Upper lobe of right lung (tissue), 1 donor: ENCODE results near the gene ASTN2. TPM values are rescaled to one million over a fixed set of nuclear protein-coding genes. Genes with fewer than 3 reads are reported as not detected.

ENCODE experiments used
- ATAC-seq: fragments of 200-7000 bp; cut with Tn5 transposase; one replicate; pipeline ENCODE4 v1.9.1; 2020; ENCODE audit warnings: mild to moderate bottlenecking, moderate library complexity
- DNase-seq: peaks from one replicate; pipeline ENCODE4 v3.0.0-alpha.2; 2020
- H3K27ac ChIP-seq: fragments of 200-600 bp; one replicate; pipeline ENCODE4 v1.8.0; 2022
- H3K27me3 ChIP-seq: fragments of 200-600 bp; one replicate; pipeline ENCODE4 v1.8.0; 2022; ENCODE audit warnings: mild to moderate bottlenecking
- H3K36me3 ChIP-seq: fragments of 200-600 bp; one replicate; pipeline ENCODE4 v1.8.0; 2022
- H3K4me1 ChIP-seq: fragments of 200-600 bp; one replicate; pipeline ENCODE4 v1.8.0; 2022
- H3K4me3 ChIP-seq: fragments of 200-600 bp; one replicate; pipeline ENCODE4 v1.8.0; 2022; ENCODE audit warnings: mild to moderate bottlenecking
- H3K9me3 ChIP-seq: fragments of 200-600 bp; one replicate; pipeline ENCODE4 v1.8.0; 2022
- intact Hi-C: fragments of 100-400 bp; cut with DNase I; formaldehyde crosslinking; loops from one replicate; pipeline ENCODE4 v1.11.0; 2022
- total RNA-seq: library from RNA; stranded (reverse); fragmentation: NEBNext Ultra II Directional; extraction: Animal tissue kit (Norgen Biotek cat#: 25700); gene quantifications from one replicate; pipeline ENCODE4 v1.2.1, GENCODE V29; 2021
- TF ChIP-seq, protein P1 (sequence below): fragments of 200-600 bp; IDR thresholded peaks from one replicate; pipeline ENCODE4 v1.8.0; 2022; ENCODE audit warnings: antibody characterized with exemption
- donor health status: DM: no; HTN: yes; CAD: no; lungs with severe emphysema.

The ASTN2 gene
- total RNA-seq, 1 donor from 2014 or later = 3.8 TPM

DNA sequence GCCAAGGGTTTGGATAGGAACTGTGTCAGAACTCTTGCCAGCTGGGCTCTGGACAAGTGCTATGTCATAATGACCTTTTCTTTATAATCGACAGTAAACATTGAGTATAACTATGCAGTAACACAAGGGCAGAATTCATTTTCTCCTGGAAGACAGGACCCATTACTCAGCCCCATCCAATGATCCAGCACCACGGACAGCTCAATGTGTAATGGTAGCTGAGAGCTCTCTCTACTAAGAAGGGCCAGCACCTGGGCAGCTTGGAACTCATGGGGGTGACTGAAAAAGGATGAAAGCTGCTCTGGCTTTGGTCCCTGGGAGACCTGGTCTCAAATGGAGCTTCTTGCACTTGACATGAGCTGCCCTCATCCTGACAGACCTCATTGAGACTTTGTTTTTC, 380.0 kb downstream of the ASTN2 start:
- ATAC-seq (no peak), DNase-seq (no peak)
- Histone ChIP-seq H3K4me1 (no peaks in the 10 kb centered on the region), H3K27ac (no peak overlapping the region), H3K27me3 (no peaks in the 10 kb centered on the region), H3K9me3 (no peaks in the 10 kb centered on the region), H3K36me3 (no peaks in the 10 kb centered on the region), H3K4me3 (no peak overlapping the region)
- TF ChIP-seq, protein P1, sequence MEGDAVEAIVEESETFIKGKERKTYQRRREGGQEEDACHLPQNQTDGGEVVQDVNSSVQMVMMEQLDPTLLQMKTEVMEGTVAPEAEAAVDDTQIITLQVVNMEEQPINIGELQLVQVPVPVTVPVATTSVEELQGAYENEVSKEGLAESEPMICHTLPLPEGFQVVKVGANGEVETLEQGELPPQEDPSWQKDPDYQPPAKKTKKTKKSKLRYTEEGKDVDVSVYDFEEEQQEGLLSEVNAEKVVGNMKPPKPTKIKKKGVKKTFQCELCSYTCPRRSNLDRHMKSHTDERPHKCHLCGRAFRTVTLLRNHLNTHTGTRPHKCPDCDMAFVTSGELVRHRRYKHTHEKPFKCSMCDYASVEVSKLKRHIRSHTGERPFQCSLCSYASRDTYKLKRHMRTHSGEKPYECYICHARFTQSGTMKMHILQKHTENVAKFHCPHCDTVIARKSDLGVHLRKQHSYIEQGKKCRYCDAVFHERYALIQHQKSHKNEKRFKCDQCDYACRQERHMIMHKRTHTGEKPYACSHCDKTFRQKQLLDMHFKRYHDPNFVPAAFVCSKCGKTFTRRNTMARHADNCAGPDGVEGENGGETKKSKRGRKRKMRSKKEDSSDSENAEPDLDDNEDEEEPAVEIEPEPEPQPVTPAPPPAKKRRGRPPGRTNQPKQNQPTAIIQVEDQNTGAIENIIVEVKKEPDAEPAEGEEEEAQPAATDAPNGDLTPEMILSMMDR = no peak
- intact Hi-C loops = no loop called here

DNA sequence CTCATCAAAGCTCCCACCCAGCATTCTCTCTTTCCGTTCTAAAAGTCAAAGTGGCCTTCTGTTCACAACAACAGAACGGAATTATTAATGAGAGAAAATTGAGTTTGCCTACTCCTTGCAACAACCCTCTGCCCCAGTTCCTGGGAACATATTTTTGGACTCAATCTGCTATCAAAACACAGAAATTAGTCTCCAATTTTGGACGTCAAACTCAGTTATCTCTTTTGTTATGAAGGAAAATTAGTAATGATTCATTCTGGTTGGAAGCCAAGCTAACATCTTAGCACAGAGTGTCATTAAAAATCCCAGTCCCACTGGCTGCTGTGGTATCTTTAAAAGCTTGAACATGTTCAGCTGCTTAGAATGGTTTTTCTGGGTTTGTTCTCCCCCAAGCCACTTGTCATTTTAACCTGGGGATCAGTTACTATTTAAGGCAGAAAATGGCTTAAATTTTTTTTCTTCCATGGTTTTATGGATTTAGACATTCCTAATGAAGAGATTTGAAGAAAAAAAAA, 384.5 kb downstream of the ASTN2 start:
- Histone ChIP-seq H3K9me3 (no peaks in the 10 kb centered on the region), H3K27me3 (no peaks in the 10 kb centered on the region), H3K27ac (no peak overlapping the region), H3K4me3 (no peak overlapping the region), H3K36me3 (no peaks in the 10 kb centered on the region), H3K4me1 (no peaks in the 10 kb centered on the region)
- ATAC-seq (no peak), DNase-seq (no peak)
- TF ChIP-seq, protein P1 = no peak
- intact Hi-C loops = no loop called here

DNA sequence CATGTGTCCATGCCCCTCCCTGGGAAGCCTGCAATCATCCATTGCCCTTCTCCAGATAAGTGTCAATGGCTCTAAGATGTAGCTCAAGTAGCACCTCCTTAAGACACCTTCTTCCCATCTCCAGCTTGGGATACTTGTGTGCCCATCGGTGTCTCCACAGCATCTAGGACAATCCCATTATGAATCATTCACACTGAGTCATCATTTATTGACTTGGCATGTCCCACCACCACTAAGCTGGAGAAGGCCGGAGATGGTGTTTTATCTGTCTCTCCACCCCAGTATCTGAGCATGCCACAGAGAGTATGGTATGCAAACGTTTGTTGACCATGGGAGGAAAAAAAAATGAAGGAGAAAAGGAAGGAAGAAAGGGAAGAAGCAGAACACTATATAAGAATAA, 385.5 kb downstream of the ASTN2 start:
- Histone ChIP-seq H3K36me3 (no peaks in the 10 kb centered on the region), H3K9me3 (no peaks in the 10 kb centered on the region), H3K27ac (no peak overlapping the region), H3K27me3 (no peaks in the 10 kb centered on the region), H3K4me3 (no peak overlapping the region), H3K4me1 (no peaks in the 10 kb centered on the region)
- DNase-seq = no peak
- ATAC-seq = no peak
- TF ChIP-seq, protein P1 = no peak
- intact Hi-C loops = no loop called here

DNA sequence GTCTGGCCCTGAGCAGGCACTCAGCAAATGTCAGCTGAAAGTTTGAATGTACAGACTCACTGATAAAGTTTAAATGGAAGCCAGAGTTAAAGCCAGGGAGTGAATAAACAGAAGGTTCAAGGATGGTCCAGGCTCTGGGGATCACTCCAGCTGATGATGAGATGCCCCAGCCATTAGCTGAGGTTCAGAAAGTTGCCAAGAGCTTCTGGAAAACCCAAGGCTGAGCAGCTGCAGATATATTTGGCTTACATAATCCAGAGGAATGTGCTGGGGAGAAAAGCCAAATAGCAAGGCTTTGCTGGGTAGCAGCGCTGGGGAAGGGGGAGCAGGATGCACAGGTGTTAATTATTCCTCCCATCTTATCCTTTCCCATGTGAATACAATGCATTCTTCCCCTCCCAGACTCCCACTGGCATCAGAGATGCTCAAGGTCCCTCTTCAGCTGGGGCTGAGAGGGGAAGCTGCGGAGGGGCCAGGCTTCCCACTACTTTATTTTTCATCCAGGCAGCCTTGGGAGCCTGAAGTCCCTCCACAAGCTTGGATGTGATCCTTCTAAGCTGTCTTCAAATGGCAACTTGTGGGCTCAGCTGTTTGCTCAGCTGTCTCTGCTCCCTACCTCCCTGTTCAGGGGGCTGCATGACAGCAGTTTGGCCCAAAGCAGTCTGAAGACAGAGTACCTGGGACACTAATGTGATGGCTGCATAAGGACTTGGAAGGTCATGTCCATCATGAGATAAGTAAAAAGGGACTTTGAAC, 386.6 kb downstream of the ASTN2 start:
- Histone ChIP-seq H3K27ac (no peak overlapping the region), H3K27me3 (no peaks in the 10 kb centered on the region), H3K4me3 (no peak overlapping the region), H3K36me3 (no peaks in the 10 kb centered on the region), H3K4me1 (no peaks in the 10 kb centered on the region), H3K9me3 (no peaks in the 10 kb centered on the region)
- intact Hi-C loops = no loop called here
- TF ChIP-seq, protein P1 = no peak
- DNase-seq (no peak), ATAC-seq (no peak)

DNA sequence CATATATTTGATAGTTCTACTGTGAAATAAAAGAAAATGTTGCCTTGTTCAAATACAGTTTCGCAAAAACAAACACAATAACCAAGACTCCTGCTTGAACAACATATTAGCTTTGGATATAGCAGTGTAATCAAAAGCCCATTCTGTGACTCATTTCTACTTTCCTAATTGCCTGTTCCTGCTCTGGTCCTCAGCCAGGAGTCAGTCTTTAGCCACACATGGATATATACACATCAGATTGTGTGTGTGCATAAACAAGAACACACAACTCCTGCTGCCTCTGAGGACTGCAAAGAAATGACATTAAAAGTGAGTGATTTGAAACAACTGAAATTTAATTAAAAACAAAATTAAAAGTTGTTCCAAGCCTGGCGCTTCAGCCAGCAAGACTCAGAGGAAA, 393.0 kb downstream of the ASTN2 start:
- TF ChIP-seq, protein P1 = no peak

More for the DNA sequence above, 393.0 kb downstream of the ASTN2 start:
- no peak overlapping the region for H3K27ac ChIP-seq
- no peaks in the 10 kb centered on the region for H3K27me3 ChIP-seq
- no peak for ATAC-seq
- H3K4me1 ChIP-seq = no peaks in the 10 kb centered on the region
- intact Hi-C loops = no loop called here
- H3K9me3 ChIP-seq = no peaks in the 10 kb centered on the region
- no peak overlapping the region for H3K4me3 ChIP-seq
- H3K36me3 ChIP-seq = no peaks in the 10 kb centered on the region
- DNase-seq = no peak
